Stimulated activated CD8-positive, alpha-beta memory T cell treated with anti-CD3 and anti-CD28 coated beads, Interleukin-7, amount 100 ng/mL, for 24 hours (primary cell): ENCODE data around the gene SRPK2.
"Not testable (repeated sequence)": the region's sequence is repeated elsewhere in the genome, so short reads cannot be mapped to it uniquely, and the experiment has no call there.

Experiments
- DNase-seq: peaks from one replicate; pipeline ENCODE4 v3.0.0-alpha.2; 2020; ENCODE audit warnings: low read depth

SRPK2 gene

GRCh38 chr7:105304040-105304895, 84.5 kb downstream of the SRPK2 start:
- DNase-seq: no peak

- DNase-seq: not testable (repeated sequence)
These were observed 88.1 kb downstream of the SRPK2 start for GRCh38 chr7:105300587-105300986.

- DNase-seq: no peak
These were observed 90.3 kb downstream of the SRPK2 start for GRCh38 chr7:105298439-105298894.

GRCh38 chr7:105297985-105298384, 90.7 kb downstream of the SRPK2 start:
- DNase-seq: no peak

GRCh38 chr7:105297309-105297708, 91.4 kb downstream of the SRPK2 start:
- DNase-seq: no peak

- no peak for DNase-seq
These were observed 92.2 kb downstream of the SRPK2 start for GRCh38 chr7:105296491-105296890.

GRCh38 chr7:105295596-105296352, 92.9 kb downstream of the SRPK2 start:
- no peak for DNase-seq

- not testable (repeated sequence) for DNase-seq
These were observed 94.2 kb downstream of the SRPK2 start for GRCh38 chr7:105294482-105294881.

GRCh38 chr7:105289704-105290103, 99.0 kb downstream of the SRPK2 start:
- DNase-seq: no peak

GRCh38 chr7:105286441-105286840, 102.3 kb downstream of the SRPK2 start:
- no peak for DNase-seq

GRCh38 chr7:105285118-105285874, 103.4 kb downstream of the SRPK2 start:
- DNase-seq: no peak

- DNase-seq: no peak
These were observed 104.7 kb downstream of the SRPK2 start for GRCh38 chr7:105284014-105284413.

- no peak for DNase-seq
These were observed 106.8 kb downstream of the SRPK2 start for GRCh38 chr7:105281966-105282365.

GRCh38 chr7:105279688-105280007, 109.1 kb downstream of the SRPK2 start:
- DNase-seq: no peak

GRCh38 chr7:105278973-105279687, 109.6 kb downstream of the SRPK2 start:
- DNase-seq: no peak

- no peak for DNase-seq
These were observed 110.2 kb downstream of the SRPK2 start for GRCh38 chr7:105278565-105278964.

- no peak for DNase-seq
These were observed 111.4 kb downstream of the SRPK2 start for GRCh38 chr7:105277341-105277740.

GRCh38 chr7:105270117-105270516, 118.6 kb downstream of the SRPK2 start:
- no peak for DNase-seq

GRCh38 chr7:105269397-105269796, 119.3 kb downstream of the SRPK2 start:
- no peak for DNase-seq

- no peak for DNase-seq
These were observed 120.0 kb downstream of the SRPK2 start for GRCh38 chr7:105268511-105269392.

- no peak for DNase-seq
These were observed 120.7 kb downstream of the SRPK2 start for GRCh38 chr7:105268056-105268455.
